Measurements from ENCODE around the gene PLA2G4D.
"Not testable (repeated sequence)": the region's sequence is repeated elsewhere in the genome, so short reads cannot be mapped to it uniquely, and the experiment has no call there.

The PLA2G4D gene

GRCh38 chr15:42106288-42106687 is 11.9 kb upstream of the PLA2G4D start:
- Histone ChIP-seq H3K27ac (ENCODE audit: low read depth, low read length) (no peak overlapping the region), H3K9ac (ENCODE audit: low read depth, low read length) (no peak overlapping the region), H3K27me3 (ENCODE audit: control insufficient read depth, insufficient read depth, low read length) (no peaks in the 10 kb centered on the region), H3K4me1 (ENCODE audit: control insufficient read depth, insufficient read depth, low read length) (no peaks in the 10 kb centered on the region), H3K4me3 (ENCODE audit: low read depth, low read length) (no peak overlapping the region), H3K36me3 (ENCODE audit: control insufficient read depth, insufficient read depth, low read length) (no peaks in the 10 kb centered on the region), H3K9me3 (ENCODE audit: control insufficient read depth, insufficient read depth, low read length) (no peaks in the 10 kb centered on the region)

- no peaks in the 10 kb centered on the region for H3K9me3 ChIP-seq (ENCODE audit: control insufficient read depth, insufficient read depth, low read length)
- no peaks in the 10 kb centered on the region for H3K36me3 ChIP-seq (ENCODE audit: control insufficient read depth, insufficient read depth, low read length)
- H3K27me3 ChIP-seq (ENCODE audit: control insufficient read depth, insufficient read depth, low read length), result no peaks in the 10 kb centered on the region
- H3K4me3 ChIP-seq (ENCODE audit: low read depth, low read length), result no peak overlapping the region
- H3K27ac ChIP-seq (ENCODE audit: low read depth, low read length), result no peak overlapping the region
- H3K9ac ChIP-seq (ENCODE audit: low read depth, low read length), result no peak overlapping the region
- H3K4me1 ChIP-seq (ENCODE audit: control insufficient read depth, insufficient read depth, low read length), result no peaks in the 10 kb centered on the region
Measured at GRCh38 chr15:42104095-42104891, 9.9 kb upstream of the PLA2G4D start.

- no peak overlapping the region for H3K4me3 ChIP-seq (ENCODE audit: low read depth, low read length)
- H3K27me3 ChIP-seq (ENCODE audit: control insufficient read depth, insufficient read depth, low read length), result no peaks in the 10 kb centered on the region
- no peak overlapping the region for H3K27ac ChIP-seq (ENCODE audit: low read depth, low read length)
- H3K9me3 ChIP-seq (ENCODE audit: control insufficient read depth, insufficient read depth, low read length), result no peaks in the 10 kb centered on the region
- no peak overlapping the region for H3K9ac ChIP-seq (ENCODE audit: low read depth, low read length)
- H3K4me1 ChIP-seq (ENCODE audit: control insufficient read depth, insufficient read depth, low read length), result no peaks in the 10 kb centered on the region
- no peaks in the 10 kb centered on the region for H3K36me3 ChIP-seq (ENCODE audit: control insufficient read depth, insufficient read depth, low read length)
Measured at GRCh38 chr15:42102646-42103235, 8.4 kb upstream of the PLA2G4D start.

- Histone ChIP-seq H3K9me3 (ENCODE audit: control insufficient read depth, insufficient read depth, low read length) (no peaks in the 10 kb centered on the region), H3K4me3 (ENCODE audit: low read depth, low read length) (no peak overlapping the region), H3K27ac (ENCODE audit: low read depth, low read length) (no peak overlapping the region), H3K9ac (ENCODE audit: low read depth, low read length) (no peak overlapping the region), H3K36me3 (ENCODE audit: control insufficient read depth, insufficient read depth, low read length) (no peaks in the 10 kb centered on the region), H3K4me1 (ENCODE audit: control insufficient read depth, insufficient read depth, low read length) (no peaks in the 10 kb centered on the region), H3K27me3 (ENCODE audit: control insufficient read depth, insufficient read depth, low read length) (no peaks in the 10 kb centered on the region)
Measured at GRCh38 chr15:42101861-42102260, 7.5 kb upstream of the PLA2G4D start.

- Histone ChIP-seq H3K36me3 (ENCODE audit: control insufficient read depth, insufficient read depth, low read length) (no peaks in the 10 kb centered on the region), H3K27me3 (ENCODE audit: control insufficient read depth, insufficient read depth, low read length) (no peaks in the 10 kb centered on the region), H3K27ac (ENCODE audit: low read depth, low read length) (no peak overlapping the region), H3K9ac (ENCODE audit: low read depth, low read length) (no peak overlapping the region), H3K4me3 (ENCODE audit: low read depth, low read length) (no peak overlapping the region), H3K9me3 (ENCODE audit: control insufficient read depth, insufficient read depth, low read length) (no peaks in the 10 kb centered on the region), H3K4me1 (ENCODE audit: control insufficient read depth, insufficient read depth, low read length) (no peaks in the 10 kb centered on the region)
Measured at GRCh38 chr15:42100021-42100800, 5.8 kb upstream of the PLA2G4D start.

- H3K27me3 ChIP-seq (ENCODE audit: control insufficient read depth, insufficient read depth, low read length), result no peaks in the 10 kb centered on the region
- H3K36me3 ChIP-seq (ENCODE audit: control insufficient read depth, insufficient read depth, low read length), result no peaks in the 10 kb centered on the region
- no peak overlapping the region for H3K4me3 ChIP-seq (ENCODE audit: low read depth, low read length)
- no peaks in the 10 kb centered on the region for H3K9me3 ChIP-seq (ENCODE audit: control insufficient read depth, insufficient read depth, low read length)
- no peak overlapping the region for H3K27ac ChIP-seq (ENCODE audit: low read depth, low read length)
- H3K9ac ChIP-seq (ENCODE audit: low read depth, low read length), result no peak overlapping the region
- no peaks in the 10 kb centered on the region for H3K4me1 ChIP-seq (ENCODE audit: control insufficient read depth, insufficient read depth, low read length)
Measured at GRCh38 chr15:42097018-42097417, 2.7 kb upstream of the PLA2G4D start.

GRCh38 chr15:42093966-42094365 is 396 bp downstream of the PLA2G4D start:
- Histone ChIP-seq H3K27me3 (ENCODE audit: control insufficient read depth, insufficient read depth, low read length) (no peaks in the 10 kb centered on the region), H3K9ac (ENCODE audit: low read depth, low read length) (no peak overlapping the region), H3K27ac (ENCODE audit: low read depth, low read length) (no peak overlapping the region), H3K9me3 (ENCODE audit: control insufficient read depth, insufficient read depth, low read length) (no peaks in the 10 kb centered on the region), H3K36me3 (ENCODE audit: control insufficient read depth, insufficient read depth, low read length) (no peaks in the 10 kb centered on the region), H3K4me3 (ENCODE audit: low read depth, low read length) (no peak overlapping the region), H3K4me1 (ENCODE audit: control insufficient read depth, insufficient read depth, low read length) (no peaks in the 10 kb centered on the region)

GRCh38 chr15:42092398-42093318 is 1.7 kb downstream of the PLA2G4D start:
- Histone ChIP-seq H3K27ac (ENCODE audit: low read depth, low read length) (peak overlapping the region; percentile 76), H3K9me3 (ENCODE audit: control insufficient read depth, insufficient read depth, low read length) (no peaks in the 10 kb centered on the region), H3K9ac (ENCODE audit: low read depth, low read length) (no peak overlapping the region), H3K4me1 (ENCODE audit: control insufficient read depth, insufficient read depth, low read length) (no peaks in the 10 kb centered on the region), H3K4me3 (ENCODE audit: low read depth, low read length) (no peak overlapping the region), H3K27me3 (ENCODE audit: control insufficient read depth, insufficient read depth, low read length) (no peaks in the 10 kb centered on the region), H3K36me3 (ENCODE audit: control insufficient read depth, insufficient read depth, low read length) (no peaks in the 10 kb centered on the region)

GRCh38 chr15:42091753-42092397 is 2.5 kb downstream of the PLA2G4D start:
- not testable (repeated sequence) for H3K4me1 ChIP-seq (ENCODE audit: control insufficient read depth, insufficient read depth, low read length); H3K4me3 ChIP-seq (ENCODE audit: low read depth, low read length); H3K27me3 ChIP-seq (ENCODE audit: control insufficient read depth, insufficient read depth, low read length); H3K36me3 ChIP-seq (ENCODE audit: control insufficient read depth, insufficient read depth, low read length); H3K9me3 ChIP-seq (ENCODE audit: control insufficient read depth, insufficient read depth, low read length); H3K9ac ChIP-seq (ENCODE audit: low read depth, low read length)
- peak overlapping the region; percentile 76 for H3K27ac ChIP-seq (ENCODE audit: low read depth, low read length)

GRCh38 chr15:42090781-42091180 is 3.6 kb downstream of the PLA2G4D start:
- no peaks in the 10 kb centered on the region for H3K27me3 ChIP-seq (ENCODE audit: control insufficient read depth, insufficient read depth, low read length)
- H3K4me1 ChIP-seq (ENCODE audit: control insufficient read depth, insufficient read depth, low read length), result no peaks in the 10 kb centered on the region
- H3K9me3 ChIP-seq (ENCODE audit: control insufficient read depth, insufficient read depth, low read length), result no peaks in the 10 kb centered on the region
- H3K36me3 ChIP-seq (ENCODE audit: control insufficient read depth, insufficient read depth, low read length), result no peaks in the 10 kb centered on the region
- H3K27ac ChIP-seq (ENCODE audit: low read depth, low read length), result no peak overlapping the region
- no peak overlapping the region for H3K4me3 ChIP-seq (ENCODE audit: low read depth, low read length)
- H3K9ac ChIP-seq (ENCODE audit: low read depth, low read length), result no peak overlapping the region

Measured in HUES48 (cell line).